Stimulated activated CD8-positive, alpha-beta memory T cell treated with anti-CD3 and anti-CD28 coated beads, Interleukin-7, amount 100 ng/mL, for 1 hour (primary cell): Measurements from ENCODE around the gene HPSE.
A peak's percentile ranks its signal among the peaks of the same experiment; 100 is the strongest.
"Not testable (repeated sequence)": the region's sequence is repeated elsewhere in the genome, so short reads cannot be mapped to it uniquely, and the experiment has no call there.

Experiments used
- DNase-seq, 2 donors: peaks; one replicate each; pipeline ENCODE4 v3.0.0-alpha.2; 2020; ENCODE audit warnings: low read depth in 2 of 2

Gene HPSE

DNA sequence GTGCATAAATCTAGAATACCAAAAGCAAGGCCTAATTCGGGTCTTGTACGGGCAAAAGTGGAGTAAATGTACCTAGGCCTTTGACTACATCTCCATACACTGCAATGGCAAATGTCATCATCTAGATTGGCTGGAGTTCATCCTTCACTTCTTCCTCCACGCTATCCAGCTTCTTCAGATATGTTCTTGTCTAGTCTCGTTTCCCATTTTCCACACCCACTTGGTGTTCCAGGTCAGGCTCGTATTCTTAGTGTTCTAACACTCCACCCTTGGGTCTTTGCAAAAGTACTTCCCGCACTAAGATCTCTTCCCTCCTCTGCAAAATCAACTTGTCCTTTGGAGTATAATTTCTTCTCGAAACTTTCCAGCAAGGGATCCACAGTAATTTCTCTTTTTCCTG lies 51.5 kb downstream of the HPSE start:
- DNase-seq: no peak

DNA sequence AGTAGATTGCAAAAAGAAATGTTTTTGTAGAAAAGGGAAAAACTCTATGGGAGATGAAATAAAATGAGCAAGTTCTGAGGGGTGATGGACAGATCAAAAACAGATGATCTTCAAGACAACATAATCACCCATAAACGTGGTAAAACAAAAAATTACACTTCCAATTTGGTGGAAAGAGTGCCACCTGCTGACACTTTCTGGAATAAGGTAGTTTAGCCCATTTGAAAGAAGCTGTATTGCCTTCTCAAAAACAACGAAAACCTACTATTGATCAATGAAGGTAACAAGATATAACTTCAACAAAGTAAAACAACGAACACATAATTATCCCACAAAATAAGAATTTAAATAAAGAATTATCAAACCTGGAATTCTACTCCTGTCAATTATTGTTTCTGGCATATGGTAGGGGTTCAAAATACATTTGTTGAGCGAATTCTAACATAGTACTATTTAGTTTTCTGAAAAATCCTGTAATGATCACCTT lies 52.6 kb downstream of the HPSE start:
- peak in 1 of 2 donors; percentile 36 for DNase-seq

GRCh38 chr4:83281307-83281706 lies 53.3 kb downstream of the HPSE start:
- DNase-seq: no peak

GRCh38 chr4:83276299-83277040 lies 58.2 kb downstream of the HPSE start:
- no peak for DNase-seq

DNA sequence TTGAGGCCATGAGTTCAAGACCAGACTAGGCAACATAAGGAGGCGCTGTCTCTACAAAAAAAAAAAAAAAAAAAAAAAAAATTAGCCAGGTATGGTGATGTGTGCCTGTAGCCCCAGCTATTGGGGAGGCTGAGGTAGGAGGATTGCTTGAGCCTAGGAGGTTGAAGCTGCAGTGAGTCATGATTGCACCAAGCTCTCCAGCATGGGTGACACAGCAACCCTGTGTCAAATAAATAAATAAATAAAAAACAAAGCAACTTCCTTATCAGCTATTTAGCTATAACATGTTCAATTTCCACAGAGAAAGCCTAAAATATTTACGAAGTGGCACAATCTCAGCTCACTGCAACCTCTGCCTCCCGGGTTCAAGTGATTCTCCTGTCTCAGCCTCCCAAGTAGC lies 60.7 kb downstream of the HPSE start:
- not testable (repeated sequence) for DNase-seq

- DNase-seq: no peak
Observed at GRCh38 chr4:83272900-83273299, 61.7 kb downstream of the HPSE start.

DNA sequence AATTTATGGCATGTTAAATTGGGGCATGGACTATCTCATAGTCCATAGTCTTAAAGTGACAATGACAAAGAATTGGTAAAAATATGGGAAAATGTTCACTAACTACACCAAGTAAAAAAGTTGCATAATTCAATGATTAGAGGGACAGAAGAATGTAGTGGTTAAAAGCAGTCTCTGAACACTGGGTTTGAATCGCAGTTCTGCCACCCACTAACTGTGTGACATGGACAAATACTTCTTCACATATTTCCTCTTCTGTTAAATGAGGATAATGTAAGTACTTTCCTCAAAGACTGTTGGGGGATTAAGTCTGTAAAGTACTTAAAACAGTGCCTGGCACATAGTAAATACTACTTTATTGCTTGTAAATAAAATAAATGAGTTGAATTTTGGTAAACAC lies 65.4 kb downstream of the HPSE start:
- DNase-seq: no peak

GRCh38 chr4:83268491-83268890 lies 66.2 kb downstream of the HPSE start:
- no peak for DNase-seq

GRCh38 chr4:83267830-83268475 lies 66.7 kb downstream of the HPSE start:
- no peak for DNase-seq

DNA sequence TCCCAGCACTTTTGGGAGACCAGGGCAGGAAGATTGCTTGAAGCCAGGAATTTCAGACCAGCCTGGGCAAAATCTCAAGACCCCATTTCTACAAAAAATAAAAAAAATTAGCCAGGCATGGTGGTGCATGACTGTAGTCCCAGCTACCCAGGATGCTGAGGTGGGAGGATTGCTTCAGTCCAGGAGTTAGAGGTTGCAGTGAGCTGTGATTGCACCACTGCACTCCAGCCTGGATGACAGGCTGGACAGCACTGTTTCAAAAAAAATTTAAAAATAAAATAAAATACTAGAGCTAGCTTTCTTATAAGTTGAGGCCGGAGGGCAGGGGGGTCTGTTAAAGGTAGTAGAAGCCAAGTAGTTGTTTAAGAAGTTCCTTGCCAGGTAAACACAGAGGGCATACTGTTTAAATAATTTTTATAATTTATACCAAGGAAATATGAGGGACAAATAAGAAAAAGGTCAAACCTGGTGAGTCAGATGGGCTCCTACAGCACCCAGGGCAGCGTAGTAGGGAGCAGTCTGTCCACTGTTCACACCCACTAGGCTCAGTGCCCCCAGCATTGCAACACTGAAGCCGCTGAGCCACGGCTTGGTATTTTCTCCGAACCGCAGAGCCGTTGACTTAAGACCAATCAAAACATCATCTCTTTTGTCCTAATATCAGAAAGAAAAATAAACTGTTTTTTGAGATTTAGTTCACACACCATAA lies 67.4 kb downstream of the HPSE start:
- DNase-seq: no peak

GRCh38 chr4:83266689-83267088 lies 68.0 kb downstream of the HPSE start:
- no peak for DNase-seq

DNA sequence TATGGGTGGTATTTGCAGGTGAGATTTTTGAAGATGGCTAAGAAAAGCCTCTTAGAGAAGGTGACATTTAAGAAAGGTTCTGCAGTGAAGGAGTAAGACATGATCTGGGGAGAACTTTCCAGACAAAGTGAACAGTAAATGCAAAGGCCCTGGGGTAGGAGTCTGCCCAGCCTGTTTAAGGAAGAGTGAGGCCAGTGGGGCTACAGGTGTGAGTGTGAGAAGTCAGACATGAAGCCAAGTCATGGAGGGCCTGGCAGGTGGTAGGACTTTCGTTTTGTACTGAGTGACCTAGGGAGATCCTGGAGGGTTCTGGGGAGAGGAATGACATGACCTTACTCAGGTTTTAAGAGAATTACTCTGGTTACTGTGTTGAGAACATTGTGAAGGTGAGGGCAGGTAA lies 71.5 kb downstream of the HPSE start:
- no peak for DNase-seq

- DNase-seq: no peak
Observed at GRCh38 chr4:83262682-83263081, 72.0 kb downstream of the HPSE start.

DNA sequence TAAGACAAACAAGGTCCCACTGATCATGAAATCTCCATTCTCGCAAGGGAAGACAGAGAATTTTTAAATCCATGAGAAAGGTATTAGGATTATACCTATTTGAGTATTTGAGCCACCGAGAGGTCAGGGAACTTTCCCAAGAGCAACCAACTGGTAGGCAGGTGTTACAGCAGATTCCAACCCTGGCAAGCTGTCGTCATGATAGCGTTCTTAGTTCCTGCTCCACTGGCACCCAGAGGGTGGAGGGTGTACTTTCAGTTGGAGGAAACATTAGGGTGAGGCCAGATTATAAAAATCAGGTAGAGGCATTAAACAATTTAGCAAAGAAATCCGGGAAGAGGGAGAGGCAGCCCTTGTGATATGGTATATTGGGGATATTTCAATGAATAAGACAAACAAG lies 73.3 kb downstream of the HPSE start:
- DNase-seq: no peak

- no peak for DNase-seq
Observed at GRCh38 chr4:83259586-83259985, 75.1 kb downstream of the HPSE start.

DNA sequence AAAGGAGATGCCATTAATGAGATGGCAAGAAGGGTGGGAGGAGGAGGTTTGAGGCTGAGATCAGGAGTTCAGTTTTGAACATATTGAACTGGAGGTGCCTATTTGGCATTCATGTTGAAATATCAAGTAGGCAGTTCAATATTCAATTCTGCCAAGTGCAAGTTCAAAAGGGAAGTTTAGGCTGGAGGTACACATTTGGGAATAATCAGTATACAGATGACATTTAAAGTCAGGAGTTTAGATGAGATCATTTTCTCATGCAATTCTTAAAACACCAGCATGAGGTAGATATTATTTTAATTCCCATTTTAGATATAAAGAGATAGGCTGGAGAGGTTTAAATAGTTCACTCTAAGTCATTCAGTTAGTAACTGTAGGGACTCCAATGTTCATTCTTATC lies 76.2 kb downstream of the HPSE start:
- no peak for DNase-seq

GRCh38 chr4:83257811-83258210 lies 76.8 kb downstream of the HPSE start:
- DNase-seq: no peak

GRCh38 chr4:83255584-83255983 lies 79.1 kb downstream of the HPSE start:
- DNase-seq: no peak

GRCh38 chr4:83252782-83253405 lies 81.8 kb downstream of the HPSE start:
- peak; percentile 26 to 40 for DNase-seq

DNA sequence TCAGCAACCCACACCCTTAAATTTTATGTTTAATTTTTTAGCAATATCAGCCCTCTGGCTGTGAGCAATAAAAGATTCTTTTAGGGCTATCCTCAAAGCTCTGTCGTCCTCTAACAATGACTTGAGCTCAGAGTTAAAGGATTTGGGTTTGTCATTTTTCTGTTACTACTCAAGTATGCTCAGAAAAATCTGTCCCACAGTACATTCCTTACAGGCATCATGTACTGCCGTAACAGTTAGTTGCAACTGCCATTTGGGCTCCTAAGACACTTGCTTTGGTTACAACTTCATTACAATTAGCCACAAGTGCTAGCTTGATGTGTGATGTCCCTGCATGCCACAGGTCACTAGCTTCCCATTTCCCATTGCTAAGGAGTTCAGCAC lies 83.2 kb downstream of the HPSE start:
- no peak for DNase-seq

DNA sequence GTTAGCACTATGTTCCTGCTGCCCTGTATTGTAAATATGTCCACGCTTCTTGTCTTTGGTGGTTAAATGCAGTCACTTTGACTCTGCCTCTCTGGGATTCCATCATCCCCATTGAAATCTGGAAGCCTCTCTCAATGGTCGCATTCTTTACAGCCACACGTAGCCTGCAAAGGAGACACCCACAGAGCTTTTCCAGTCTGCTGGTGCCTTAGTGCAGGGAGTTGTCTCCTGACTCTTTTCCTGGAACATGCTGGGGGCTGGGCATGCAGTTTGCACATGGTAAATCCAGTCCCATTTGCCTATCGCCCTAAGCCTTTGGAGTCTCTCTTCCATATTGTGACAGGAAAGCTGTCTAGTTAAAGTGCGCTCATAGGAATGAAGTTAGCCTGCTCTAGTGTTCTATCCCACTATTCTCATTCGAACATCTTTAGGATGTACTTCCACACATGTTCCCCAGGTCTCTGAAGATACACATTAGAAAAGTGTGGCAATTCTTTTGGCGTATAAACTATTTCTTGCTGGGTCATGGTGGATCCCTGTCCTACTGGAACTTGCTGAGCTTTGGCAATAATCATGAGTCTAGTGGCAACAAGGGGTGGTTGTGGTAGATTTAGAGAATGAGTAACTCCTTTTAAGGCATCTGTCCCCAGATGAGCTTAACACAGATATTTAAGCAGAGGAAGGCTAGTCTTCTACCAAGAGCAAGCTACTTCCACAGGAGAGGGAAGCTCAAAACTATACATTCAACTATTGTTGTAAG lies 83.8 kb downstream of the HPSE start:
- DNase-seq: no peak

GRCh38 chr4:83248486-83248885 lies 86.2 kb downstream of the HPSE start:
- DNase-seq: no peak
